ENCODE measurements around the gene BACH1.

BACH1 gene

GRCh38 chr21:29316806-29317205, 18.1 kb downstream of the BACH1 start:
- no peak for ATAC-seq
- H3K9me3 Mint-ChIP-seq, result peaks cover 2% of the 10 kb centered on the region
- H3K4me1 Mint-ChIP-seq, result peaks cover 69% of the 10 kb centered on the region
- H3K36me3 Mint-ChIP-seq, result peaks cover 41% of the 10 kb centered on the region
- H3K27me3 Mint-ChIP-seq, result no peaks in the 10 kb centered on the region
- no peak overlapping the region for H3K4me3 Mint-ChIP-seq
- H3K27ac Mint-ChIP-seq, result peak overlapping the region; percentile 0

- H3K4me1 Mint-ChIP-seq, result peaks cover 54% of the 10 kb centered on the region
- H3K36me3 Mint-ChIP-seq, result peaks cover 43% of the 10 kb centered on the region
- H3K9me3 Mint-ChIP-seq, result peaks cover 2% of the 10 kb centered on the region
- no peak for ATAC-seq
- peak overlapping the region; percentile 0 for H3K27ac Mint-ChIP-seq
- H3K4me3 Mint-ChIP-seq, result no peak overlapping the region
- no peaks in the 10 kb centered on the region for H3K27me3 Mint-ChIP-seq
Measured at GRCh38 chr21:29318354-29318753, 19.6 kb downstream of the BACH1 start.

- H3K9me3 Mint-ChIP-seq, result peaks cover 2% of the 10 kb centered on the region
- peaks cover 55% of the 10 kb centered on the region for H3K36me3 Mint-ChIP-seq
- no peak for ATAC-seq
- no peak overlapping the region for H3K4me3 Mint-ChIP-seq
- peak overlapping the region; percentile 53 for H3K27ac Mint-ChIP-seq
- H3K27me3 Mint-ChIP-seq, result no peaks in the 10 kb centered on the region
- H3K4me1 Mint-ChIP-seq, result peaks cover 43% of the 10 kb centered on the region
Measured at GRCh38 chr21:29320031-29320430, 21.3 kb downstream of the BACH1 start.

- peaks cover 58% of the 10 kb centered on the region for H3K36me3 Mint-ChIP-seq
- peak overlapping the region; percentile 53 for H3K27ac Mint-ChIP-seq
- ATAC-seq, result no peak
- no peak overlapping the region for H3K4me3 Mint-ChIP-seq
- H3K9me3 Mint-ChIP-seq, result peaks cover 2% of the 10 kb centered on the region
- no peaks in the 10 kb centered on the region for H3K27me3 Mint-ChIP-seq
- H3K4me1 Mint-ChIP-seq, result peaks cover 38% of the 10 kb centered on the region
Measured at GRCh38 chr21:29321217-29321616, 22.5 kb downstream of the BACH1 start.

- Mint-ChIP-seq H3K4me3 (no peak overlapping the region), H3K9me3 (peaks cover 2% of the 10 kb centered on the region), H3K4me1 (peaks cover 31% of the 10 kb centered on the region), H3K27ac (no peak overlapping the region), H3K27me3 (no peaks in the 10 kb centered on the region), H3K36me3 (peaks cover 68% of the 10 kb centered on the region)
- ATAC-seq, result no peak
Measured at GRCh38 chr21:29321932-29322928, 23.5 kb downstream of the BACH1 start.

GRCh38 chr21:29323189-29323588, 24.5 kb downstream of the BACH1 start:
- H3K27ac Mint-ChIP-seq, result no peak overlapping the region
- peaks cover 21% of the 10 kb centered on the region for H3K4me1 Mint-ChIP-seq
- H3K4me3 Mint-ChIP-seq, result no peak overlapping the region
- no peak for ATAC-seq
- peaks cover 72% of the 10 kb centered on the region for H3K36me3 Mint-ChIP-seq
- H3K9me3 Mint-ChIP-seq, result peaks cover 2% of the 10 kb centered on the region
- H3K27me3 Mint-ChIP-seq, result no peaks in the 10 kb centered on the region

GRCh38 chr21:29326914-29327554, 28.3 kb downstream of the BACH1 start:
- Mint-ChIP-seq H3K4me3 (no peak overlapping the region), H3K4me1 (peaks cover 6% of the 10 kb centered on the region), H3K27me3 (no peaks in the 10 kb centered on the region), H3K9me3 (no peaks in the 10 kb centered on the region), H3K27ac (no peak overlapping the region), H3K36me3 (peaks cover 63% of the 10 kb centered on the region)
- no peak for ATAC-seq

GRCh38 chr21:29329406-29329805, 30.7 kb downstream of the BACH1 start:
- no peak for ATAC-seq
- peaks cover 9% of the 10 kb centered on the region for H3K4me1 Mint-ChIP-seq
- no peaks in the 10 kb centered on the region for H3K9me3 Mint-ChIP-seq
- no peak overlapping the region for H3K4me3 Mint-ChIP-seq
- H3K36me3 Mint-ChIP-seq, result peaks cover 54% of the 10 kb centered on the region
- no peaks in the 10 kb centered on the region for H3K27me3 Mint-ChIP-seq
- H3K27ac Mint-ChIP-seq, result no peak overlapping the region

- Mint-ChIP-seq H3K4me1 (peaks cover 13% of the 10 kb centered on the region), H3K4me3 (no peak overlapping the region), H3K36me3 (peaks cover 60% of the 10 kb centered on the region), H3K9me3 (no peaks in the 10 kb centered on the region), H3K27me3 (no peaks in the 10 kb centered on the region), H3K27ac (no peak overlapping the region)
- ATAC-seq, result no peak
Measured at GRCh38 chr21:29330797-29331196, 32.1 kb downstream of the BACH1 start.

- Mint-ChIP-seq H3K36me3 (peaks cover 49% of the 10 kb centered on the region), H3K9me3 (no peaks in the 10 kb centered on the region), H3K4me3 (no peak overlapping the region), H3K4me1 (peaks cover 14% of the 10 kb centered on the region), H3K27ac (peak overlapping the region; percentile 19), H3K27me3 (no peaks in the 10 kb centered on the region)
- ATAC-seq, result no peak
Measured at GRCh38 chr21:29332461-29333362, 34.0 kb downstream of the BACH1 start.

- Mint-ChIP-seq H3K36me3 (peaks cover 48% of the 10 kb centered on the region), H3K27ac (no peak overlapping the region), H3K9me3 (no peaks in the 10 kb centered on the region), H3K27me3 (no peaks in the 10 kb centered on the region), H3K4me1 (peaks cover 14% of the 10 kb centered on the region), H3K4me3 (no peak overlapping the region)
- no peak for ATAC-seq
Measured at GRCh38 chr21:29333406-29333805, 34.7 kb downstream of the BACH1 start.

- no peak overlapping the region for H3K27ac Mint-ChIP-seq
- no peak for ATAC-seq
- H3K27me3 Mint-ChIP-seq, result no peaks in the 10 kb centered on the region
- H3K4me3 Mint-ChIP-seq, result no peak overlapping the region
- H3K36me3 Mint-ChIP-seq, result peaks cover 49% of the 10 kb centered on the region
- no peaks in the 10 kb centered on the region for H3K9me3 Mint-ChIP-seq
- peaks cover 15% of the 10 kb centered on the region for H3K4me1 Mint-ChIP-seq
Measured at GRCh38 chr21:29334717-29335428, 36.2 kb downstream of the BACH1 start.

GRCh38 chr21:29335720-29336119, 37.0 kb downstream of the BACH1 start:
- H3K36me3 Mint-ChIP-seq, result peaks cover 50% of the 10 kb centered on the region
- no peaks in the 10 kb centered on the region for H3K9me3 Mint-ChIP-seq

GRCh38 chr21:29338256-29338655, 39.5 kb downstream of the BACH1 start:
- ATAC-seq, result no peak
- Mint-ChIP-seq H3K9me3 (no peaks in the 10 kb centered on the region), H3K27me3 (no peaks in the 10 kb centered on the region), H3K27ac (no peak overlapping the region), H3K4me1 (peaks cover 26% of the 10 kb centered on the region), H3K36me3 (peaks cover 44% of the 10 kb centered on the region), H3K4me3 (no peak overlapping the region)

More at GRCh38 chr21:29335720-29336119, 37.0 kb downstream of the BACH1 start:
- Mint-ChIP-seq H3K27ac (no peak overlapping the region), H3K4me3 (no peak overlapping the region), H3K27me3 (no peaks in the 10 kb centered on the region), H3K4me1 (peaks cover 21% of the 10 kb centered on the region)
- no peak for ATAC-seq

All from stimulated activated memory B cell treated with anti-CD40 and anti-IgM and Interleukin-4, amounts not matched to agents 10 μg/mL and 1 μg/mL and 100 μg/mL, for 72 hours (primary cell).